ENCODE results near the gene SPINT1. TPM values are rescaled to one million over a fixed set of nuclear protein-coding genes. Genes with fewer than 3 reads are reported as not detected.

Gene SPINT1
- total and polyA plus RNA-seq, 2 of the 13 experiments (the other 11 are each of a cell fraction or from before 2014, with no cell fraction given) = 0.49 to 2.5 TPM

DNA sequence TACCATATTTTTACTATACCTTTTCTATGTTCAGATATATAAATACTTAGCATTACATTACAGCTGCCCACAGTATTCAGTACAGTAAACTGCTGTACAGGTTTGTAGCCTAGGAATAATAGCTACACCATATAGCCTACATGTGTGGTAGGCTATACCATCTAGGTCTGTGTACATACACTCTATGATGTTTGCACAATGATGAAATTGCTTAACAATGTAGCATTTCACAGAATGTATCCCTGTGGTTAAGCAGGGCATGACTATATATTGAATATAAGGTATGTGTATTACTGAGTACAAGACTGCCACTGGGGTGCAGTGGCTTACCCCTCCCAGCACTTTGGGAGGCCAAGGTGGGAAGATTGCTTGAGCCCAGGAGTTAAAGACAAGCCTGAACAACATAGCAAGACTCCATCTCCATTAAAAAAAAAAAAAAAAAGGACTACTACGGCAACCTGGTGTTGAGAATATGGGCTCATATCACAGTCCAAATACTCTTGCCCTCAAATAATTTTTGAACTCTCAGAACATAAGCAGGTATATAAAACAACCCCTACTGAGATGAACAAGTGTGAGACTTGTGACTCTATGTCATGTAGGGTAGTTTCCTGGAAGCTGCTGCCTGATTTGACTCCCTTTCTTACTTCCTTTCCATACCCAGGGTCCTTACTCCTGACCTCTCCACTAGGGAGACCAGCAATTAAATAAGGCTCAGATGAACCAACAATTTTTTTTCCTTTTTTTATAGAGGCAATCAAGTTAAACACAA, 20.1 kb upstream of the SPINT1 start (continued):
- TF ChIP-seq, protein P1, sequence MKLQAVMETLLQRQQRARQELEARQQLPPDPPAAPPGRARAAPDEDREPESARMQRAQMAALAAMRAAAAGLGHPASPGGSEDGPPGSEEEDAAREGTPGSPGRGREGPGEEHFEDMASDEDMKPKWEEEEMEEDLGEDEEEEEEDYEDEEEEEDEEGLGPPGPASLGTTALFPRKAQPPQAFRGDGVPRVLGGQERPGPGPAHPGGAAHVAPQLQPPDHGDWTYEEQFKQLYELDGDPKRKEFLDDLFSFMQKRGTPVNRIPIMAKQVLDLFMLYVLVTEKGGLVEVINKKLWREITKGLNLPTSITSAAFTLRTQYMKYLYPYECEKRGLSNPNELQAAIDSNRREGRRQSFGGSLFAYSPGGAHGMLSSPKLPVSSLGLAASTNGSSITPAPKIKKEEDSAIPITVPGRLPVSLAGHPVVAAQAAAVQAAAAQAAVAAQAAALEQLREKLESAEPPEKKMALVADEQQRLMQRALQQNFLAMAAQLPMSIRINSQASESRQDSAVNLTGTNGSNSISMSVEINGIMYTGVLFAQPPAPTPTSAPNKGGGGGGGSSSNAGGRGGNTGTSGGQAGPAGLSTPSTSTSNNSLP (IDR thresholded peaks at IDR 0.05; ENCODE audit: low read depth, low read length) = peak; percentile 68; the same call in 1 of the 2 replicates
- TF ChIP-seq SALL1 (CRISPR knock-in tag; IDR thresholded peaks at IDR 0.05) (no peak), EHMT2 (IDR thresholded peaks at IDR 0.05; ENCODE audit: borderline replicate concordance, low read depth, low read length) (0 out of 2 replicates have a peak, but pooled peaks have one; percentile 49)

GRCh38 chr15:40825661-40826422, 18.0 kb upstream of the SPINT1 start:
- Histone ChIP-seq H3K4me3 (replicated peaks in 1 of 3; ENCODE audit: insufficient read depth in 1 of 3, low read depth in 2 of 3, low read length in 3 of 3) (0 out of 6 replicates have a peak overlapping the region, but pooled peaks of 1 of the 3 experiments have one; percentile 15), H2AFZ (ENCODE audit: low read length) (no peak overlapping the region), H3K4me2 (ENCODE audit: low read depth, low read length) (peak overlapping the region; percentile 53), H4K20me1 (ENCODE audit: insufficient read depth, low read length) (no peaks in the 10 kb centered on the region), H3K36me3 (replicated peaks in 1 of 2; ENCODE audit: control insufficient read depth in 1 of 2, insufficient read depth in 2 of 2, low read length in 2 of 2) (no peaks in the 10 kb centered on the region), H3K4me1 (ENCODE audit: insufficient read depth, low read length) (peaks cover 66% of the 10 kb centered on the region), H3K9me3 (ENCODE audit: low read length) (no peaks in the 10 kb centered on the region), H3K79me2 (ENCODE audit: insufficient read depth, low read length) (no peaks in the 10 kb centered on the region), H3K27me3 (ENCODE audit: control insufficient read depth in 1 of 2, insufficient read depth in 2 of 2, low read length in 2 of 2) (no peaks in the 10 kb centered on the region), H3K27ac (ENCODE audit: extremely low read length, insufficient read depth, low read length) (no peak overlapping the region), H3K9ac (ENCODE audit: insufficient read depth, low read depth, low read length) (no peak overlapping the region)
- ChIA-PET CTCF (ENCODE audit: low intra/inter-chr PET ratio, low total read pairs) (no interaction called here), POLR2A (no interaction called here)
- TF ChIP-seq ZNF749 (CRISPR knock-in tag; IDR thresholded peaks at IDR 0.05; ENCODE audit: borderline replicate concordance) (no peak), CBFB (CRISPR knock-in tag; IDR thresholded peaks at IDR 0.05) (no peak), RBM22 (optimal IDR thresholded peaks at IDR 0.05; ENCODE audit: low read length) (no peak), ZSCAN31 (CRISPR knock-in tag; IDR thresholded peaks at IDR 0.05; ENCODE audit: low read depth) (0 out of 2 replicates have a peak, but pooled peaks have one; percentile 30)
- WGBS (ENCODE audit: low lambda C conversion rate) = 3% methylated on average over 5 of the region's 5 CpGs
- intact Hi-C loops (cut with micrococcal nuclease; ENCODE audit: unreplicated experiment) (no loop called here), in situ Hi-C loops (cut with HindIII; ENCODE audit: extremely low pct_ligation_motif_present, low pct_unique_long_range_greater_than_20kb) (no loop called here)
- DNase-seq (ENCODE audit: low spot score) (peak; percentile 44), ATAC-seq (peak; percentile 8; the same call in 2 of the 3 replicates), FAIRE-seq (peak; percentile 40)
- BruUV-seq (replicated peaks) = no TSS peak
